GM19328 (cell line): ENCODE measurements around the gene PDXK.

ENCODE experiments used
- ATAC-seq: cut with Tn5 transposase; IDR thresholded peaks from one replicate; pipeline ENCODE4 v1.9.1; 2021; ENCODE audit warnings: mild to moderate bottlenecking, moderate library complexity; ENCODE audit not compliant: unreplicated experiment

Gene PDXK

DNA sequence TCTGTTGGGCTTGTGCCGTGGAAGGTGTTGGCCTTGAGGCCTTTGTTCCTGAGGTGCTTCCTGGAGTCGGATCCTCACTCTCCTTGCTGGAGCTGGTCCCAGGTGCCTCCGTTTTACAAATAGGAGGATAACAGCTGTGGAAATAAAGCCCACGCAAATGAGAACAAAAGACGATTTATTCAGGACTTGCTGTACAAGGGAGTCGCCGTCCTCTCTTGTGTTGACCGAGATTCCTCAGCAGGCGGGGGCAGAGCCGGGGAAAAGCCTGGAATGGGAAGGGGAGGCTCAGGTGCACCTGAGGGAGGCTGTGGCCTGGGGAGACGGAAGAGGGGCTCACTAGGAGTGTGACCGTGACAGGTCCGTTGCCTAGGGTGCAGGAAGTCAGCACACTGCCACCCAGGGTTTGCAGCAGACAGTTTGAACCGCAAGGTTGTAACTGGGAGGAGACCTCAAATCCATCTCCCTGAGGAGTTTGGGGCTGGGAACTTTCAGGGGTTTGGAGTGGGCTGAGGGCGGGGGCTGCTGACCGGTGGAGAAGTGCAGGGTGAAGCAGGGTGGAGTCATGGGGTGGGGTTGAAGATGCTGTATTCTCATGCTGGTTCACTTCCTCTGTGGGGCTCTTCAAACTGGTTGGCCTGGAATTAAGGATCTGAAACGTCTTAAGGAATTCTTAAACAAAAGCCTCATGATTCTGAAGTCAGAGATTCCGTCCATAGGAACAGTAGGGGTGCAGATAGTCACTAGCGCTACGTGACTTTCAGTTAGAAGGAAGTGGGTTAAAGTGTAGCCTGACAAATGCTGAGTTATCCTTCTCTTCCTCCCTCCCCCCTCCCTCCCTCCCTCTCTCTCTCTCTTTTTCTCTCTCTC lies 59.8 kb downstream of the PDXK start:
- ATAC-seq, result no peak

DNA sequence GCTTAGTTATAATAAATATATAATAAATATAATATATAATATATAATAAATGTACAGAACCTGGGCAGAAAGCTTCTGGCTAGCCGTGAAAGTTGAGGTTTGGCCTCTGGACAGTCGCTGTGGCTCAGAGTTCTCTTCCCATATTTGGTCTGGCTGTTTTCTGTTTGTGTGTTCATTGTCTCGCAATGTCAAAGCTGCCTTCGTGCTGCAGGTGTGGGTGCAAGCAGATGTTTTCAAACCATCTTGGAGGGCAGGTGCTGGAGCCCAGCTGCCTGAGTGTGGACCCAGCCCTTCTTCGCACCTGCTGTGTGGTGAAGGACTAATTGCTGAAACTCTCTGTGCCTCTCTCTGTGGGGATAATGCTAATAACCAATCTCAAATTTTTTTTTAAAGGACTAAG lies 60.7 kb downstream of the PDXK start:
- ATAC-seq, result no peak

DNA sequence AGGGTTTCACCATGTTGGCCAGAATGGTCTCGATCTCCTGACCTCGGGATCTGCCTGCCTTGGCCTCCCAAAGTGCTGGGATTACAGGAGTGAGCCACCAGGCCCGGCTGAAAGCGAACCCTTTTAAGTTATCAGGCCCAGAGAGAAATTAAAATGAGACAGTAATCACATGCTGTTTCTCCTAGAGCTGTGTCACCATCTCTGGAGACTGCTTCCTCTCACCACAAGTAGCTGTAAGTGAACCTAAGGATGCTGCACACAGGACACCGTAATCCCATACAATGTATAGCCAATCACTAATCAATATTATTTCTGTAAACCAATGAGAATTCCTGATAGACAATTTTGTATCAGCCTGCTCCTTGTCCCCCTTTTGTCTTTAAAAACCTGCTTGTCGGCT lies 62.9 kb downstream of the PDXK start:
- no peak for ATAC-seq

DNA sequence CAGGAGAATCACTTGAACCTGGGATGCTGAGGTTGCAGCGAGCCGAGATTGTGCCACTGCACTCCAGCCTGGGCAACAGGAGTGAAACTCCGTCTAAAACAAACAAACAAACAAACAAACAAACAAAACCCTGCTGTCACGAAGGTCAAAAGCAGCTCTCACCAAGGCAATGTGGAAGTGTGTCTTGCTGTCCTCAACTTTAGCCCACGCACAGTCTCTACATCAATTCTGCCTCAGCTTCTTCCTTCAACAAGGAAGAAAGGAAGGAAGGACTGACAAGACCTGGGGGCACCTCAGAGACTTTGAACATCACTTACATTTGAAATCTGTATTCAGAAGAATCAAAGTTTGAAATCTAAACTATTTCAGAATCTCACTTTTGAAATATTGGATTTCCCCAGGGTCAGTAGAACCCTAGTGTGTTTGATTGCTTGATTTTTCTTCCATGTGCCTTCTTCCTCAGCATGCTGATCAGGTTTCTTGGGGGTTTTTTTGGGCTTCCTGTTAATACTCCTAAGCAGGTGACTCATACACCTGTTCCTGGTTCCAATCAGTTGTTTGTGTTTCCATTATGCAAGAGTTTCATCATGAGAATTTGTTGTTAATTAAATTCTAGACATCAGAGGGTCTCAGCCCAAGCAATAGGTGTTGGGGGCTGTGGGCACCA lies 63.6 kb downstream of the PDXK start:
- ATAC-seq, result no peak

DNA sequence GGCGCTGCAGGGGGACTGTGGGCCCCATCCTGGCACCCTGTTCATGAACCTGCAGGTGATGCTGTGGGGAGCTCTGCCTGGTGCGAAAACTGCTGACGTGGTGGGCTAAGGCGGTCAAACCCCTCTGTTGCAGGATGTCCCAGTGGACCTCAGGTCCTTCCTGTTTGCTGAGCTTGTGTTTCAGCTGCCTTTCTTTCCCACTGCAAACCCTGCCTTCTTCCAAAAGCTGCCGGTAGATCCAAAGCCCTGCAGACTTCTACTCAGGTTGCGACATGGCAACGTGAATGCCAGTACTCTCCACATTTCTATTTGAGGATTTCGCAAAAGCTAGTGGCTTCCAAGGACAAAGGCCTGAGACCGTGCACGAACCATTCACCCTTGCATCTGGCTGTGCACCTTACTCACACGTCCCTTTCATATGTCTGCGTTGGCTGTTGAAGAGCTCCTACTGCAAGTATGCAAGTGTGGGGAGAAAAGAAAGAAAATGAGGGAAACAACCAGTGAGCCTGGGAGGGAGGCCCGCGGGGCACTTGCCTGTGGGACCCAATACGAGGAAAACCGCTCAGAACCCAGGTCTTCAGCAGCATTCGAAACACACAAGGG lies 64.3 kb downstream of the PDXK start:
- ATAC-seq, result no peak

DNA sequence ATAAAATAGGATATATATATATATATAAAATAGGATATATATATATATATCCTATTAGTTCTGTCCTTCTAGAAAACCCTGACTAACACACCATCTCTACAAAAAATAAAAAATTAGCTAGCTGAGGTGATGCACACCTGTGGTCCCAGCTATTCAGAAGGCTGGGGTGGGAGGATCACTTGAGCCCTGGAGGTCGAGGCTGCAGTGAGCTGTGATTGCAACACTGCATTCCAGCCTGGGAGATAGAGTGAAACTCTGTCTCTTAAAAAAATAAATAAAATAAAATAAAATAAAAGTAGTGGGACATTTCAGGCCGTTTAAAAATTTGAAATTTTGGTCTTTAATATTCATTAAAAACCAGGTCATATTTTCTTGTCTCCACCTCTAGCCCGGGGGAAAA lies 66.2 kb downstream of the PDXK start:
- ATAC-seq, result no peak

DNA sequence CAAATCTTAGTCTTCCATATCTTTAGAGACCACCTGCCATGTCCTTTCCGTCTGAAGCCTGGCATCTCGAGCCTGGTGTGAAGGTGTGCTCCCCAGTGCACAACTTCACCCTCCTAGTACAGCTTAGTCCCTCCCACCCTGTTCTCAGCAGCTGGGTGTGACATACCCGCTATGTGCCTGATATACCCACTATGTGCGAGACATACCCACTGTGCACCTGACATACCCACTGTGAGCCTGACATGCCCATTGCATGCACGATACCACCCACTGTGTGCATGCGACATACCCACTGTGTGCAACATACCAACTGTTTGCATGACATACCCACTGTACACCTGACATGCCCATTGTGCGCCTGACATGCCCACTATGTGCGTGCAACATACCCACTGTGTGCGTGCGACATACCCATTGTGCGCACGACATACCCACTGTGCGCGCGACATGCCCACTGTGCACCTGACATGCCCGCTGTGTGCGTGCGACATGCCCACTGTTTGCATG lies 67.4 kb downstream of the PDXK start:
- no peak for ATAC-seq

DNA sequence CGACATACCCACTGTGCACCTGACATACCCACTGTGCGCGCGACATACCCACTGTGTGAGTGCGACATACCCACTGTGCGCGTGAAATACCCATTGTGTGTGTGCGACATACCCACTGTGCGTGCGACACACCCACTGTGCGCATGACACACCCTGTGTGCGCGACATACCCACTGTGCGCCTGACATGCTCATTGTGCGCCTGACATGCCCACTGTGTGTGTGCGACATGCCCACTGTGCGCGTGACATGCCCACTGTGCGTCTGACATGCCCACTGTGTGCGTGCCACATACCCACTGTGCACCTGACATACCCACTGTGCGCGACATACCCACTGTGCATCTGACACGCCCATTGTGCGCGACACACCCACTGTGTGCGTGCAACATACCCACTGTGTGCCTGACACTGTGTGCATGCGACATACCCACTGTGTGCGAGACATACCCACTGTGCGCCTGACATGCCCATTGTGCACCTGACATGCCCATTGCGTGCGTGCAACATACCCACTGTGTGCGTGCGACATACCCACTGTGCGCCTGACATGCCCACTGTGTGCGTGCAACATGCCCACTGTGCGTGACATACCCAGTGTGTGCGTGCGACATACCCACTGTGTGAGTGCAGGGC lies 68.0 kb downstream of the PDXK start:
- no peak for ATAC-seq

DNA sequence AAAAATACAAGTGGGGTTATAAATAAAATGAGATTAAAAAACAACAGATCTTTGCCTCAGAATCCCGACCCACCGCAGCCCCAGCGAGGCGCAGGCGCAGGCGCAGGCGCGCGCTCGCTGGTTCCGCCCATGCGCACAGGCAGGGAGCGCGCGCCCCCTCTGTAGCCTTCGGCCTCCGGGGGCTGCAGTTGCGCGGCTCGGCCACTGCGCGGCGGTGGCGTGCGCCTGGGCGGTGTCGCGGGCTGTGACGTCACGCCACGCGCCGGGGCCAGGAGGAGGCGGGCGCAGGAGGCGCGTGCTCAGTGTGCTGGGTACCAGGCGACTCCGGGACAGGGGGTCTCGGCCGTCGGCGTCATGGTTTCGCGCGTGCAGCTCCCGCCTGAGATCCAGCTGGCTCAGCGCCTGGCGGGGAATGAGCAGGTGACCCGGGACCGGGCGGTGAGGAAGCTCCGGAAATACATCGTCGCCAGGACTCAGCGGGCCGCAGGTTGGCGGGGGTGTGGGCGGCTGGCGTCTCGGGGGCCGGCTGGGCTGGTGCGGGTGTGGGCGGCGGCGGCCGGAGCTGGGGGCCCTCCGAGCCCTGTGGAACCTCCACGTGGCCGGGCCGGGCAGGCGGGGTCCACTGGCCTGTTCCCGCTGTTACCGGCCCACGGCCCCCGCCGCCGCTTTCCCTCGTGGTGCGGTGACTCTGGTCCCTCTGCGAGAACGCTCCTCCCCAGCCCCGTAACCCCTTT lies 70.5 kb downstream of the PDXK start, which contains the start of gene RRP1:
Gene RRP1 (plus strand): TSS at position 302 of the 734 bp plus-strand sequence. CDS start 53 bp downstream, at position 355.
- ATAC-seq, result peak; percentile 85

DNA sequence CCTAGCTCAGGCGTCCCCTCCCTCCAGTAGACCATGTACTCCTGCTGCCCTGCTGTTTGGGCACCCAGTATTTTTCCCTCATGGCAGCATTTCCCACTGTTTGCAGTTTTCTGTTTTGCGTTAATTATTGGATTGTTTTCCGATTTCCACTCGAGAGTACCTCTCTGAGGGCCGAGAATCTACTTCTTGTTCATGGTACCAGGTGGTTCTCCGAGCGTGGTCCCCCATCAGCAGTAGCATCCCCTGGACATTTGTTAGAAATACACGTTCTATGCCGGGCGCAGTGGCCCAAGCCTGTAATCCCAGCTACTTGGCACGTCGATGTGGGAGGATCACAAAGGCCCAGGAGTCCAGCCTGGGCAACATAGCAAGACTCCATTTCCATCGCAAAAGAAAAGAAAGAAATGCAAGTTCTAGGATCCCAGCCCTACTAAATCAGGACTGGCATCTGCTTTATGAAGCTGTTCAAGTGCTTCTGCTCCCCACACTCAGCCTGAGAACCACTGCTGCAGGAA lies 71.1 kb downstream of the PDXK start:
- no peak for ATAC-seq

DNA sequence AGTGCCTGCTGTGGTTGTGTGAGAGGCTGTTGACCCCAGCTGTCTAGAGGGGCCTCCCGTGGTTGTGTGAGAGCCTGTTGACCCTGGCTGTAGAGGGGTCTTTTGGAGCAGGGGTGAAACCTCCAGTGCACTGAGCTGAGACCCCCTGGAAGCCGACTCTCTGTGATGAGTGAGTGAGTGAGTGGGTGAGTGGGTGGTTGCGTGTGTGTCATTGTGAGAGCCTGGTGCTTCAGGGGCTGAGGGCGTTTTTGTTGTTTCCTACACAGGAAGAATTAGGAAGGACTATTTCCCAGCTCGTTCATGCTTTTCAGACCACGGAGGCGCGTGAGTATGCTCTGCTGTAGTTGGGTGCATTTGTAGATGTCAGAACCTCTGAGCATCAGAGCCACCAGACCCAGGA lies 73.5 kb downstream of the PDXK start:
- no peak for ATAC-seq

DNA sequence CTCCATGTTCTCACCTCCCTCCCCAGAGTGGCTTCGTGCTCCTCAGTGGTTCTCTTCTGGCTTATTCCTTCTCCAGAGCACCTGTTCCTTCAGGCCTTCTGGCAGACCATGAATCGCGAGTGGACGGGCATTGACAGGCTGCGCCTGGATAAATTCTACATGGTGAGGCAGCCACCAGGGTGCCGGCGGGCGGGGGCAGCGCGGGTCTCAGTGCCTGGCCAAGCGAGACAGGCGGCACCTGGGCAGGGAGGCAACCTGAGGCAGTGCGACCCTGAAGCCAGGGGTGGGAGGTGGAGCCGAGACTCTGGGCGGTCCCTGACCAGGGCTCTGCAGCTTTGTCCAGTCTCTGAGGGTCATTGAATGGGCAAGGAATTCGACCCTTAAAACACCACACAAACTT lies 74.3 kb downstream of the PDXK start:
- no peak for ATAC-seq

DNA sequence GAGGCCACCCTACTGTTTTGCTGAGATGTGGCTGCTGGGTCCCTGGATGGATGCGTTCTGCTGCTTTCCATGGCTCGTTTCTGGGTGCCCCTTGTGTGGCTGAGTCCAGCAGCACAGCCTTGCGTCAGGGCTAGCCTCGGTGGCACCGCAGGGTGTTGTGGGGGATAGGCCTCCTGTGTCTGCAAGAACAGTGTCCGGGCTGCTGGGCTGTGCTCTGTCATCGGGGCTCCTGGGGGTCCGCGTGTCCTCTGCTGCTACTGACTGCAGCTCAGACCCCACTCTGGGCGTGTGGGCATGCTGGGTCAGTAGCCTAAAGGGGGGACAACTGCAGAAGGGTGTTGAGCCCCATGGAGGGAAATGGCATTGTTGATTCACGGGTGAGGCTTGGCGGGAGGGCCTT lies 75.4 kb downstream of the PDXK start:
- no peak for ATAC-seq

DNA sequence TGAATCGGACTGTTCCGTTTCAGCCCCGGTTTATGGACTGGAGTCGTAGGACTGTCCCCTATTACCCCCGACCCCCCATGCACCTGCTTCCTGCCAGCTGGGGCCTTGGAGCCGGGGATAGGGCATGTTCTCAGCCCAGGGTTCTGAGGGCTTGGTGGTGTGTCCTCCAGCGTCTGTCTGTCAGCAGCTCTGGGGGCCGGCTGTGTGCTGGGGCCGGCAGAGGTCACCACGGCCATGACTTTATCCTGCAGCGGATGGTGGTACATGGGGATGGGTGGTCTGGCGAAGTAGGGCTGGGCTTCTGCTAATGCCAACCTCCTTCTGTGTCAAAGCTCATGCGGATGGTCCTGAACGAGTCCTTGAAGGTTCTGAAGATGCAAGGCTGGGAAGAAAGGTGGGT lies 75.9 kb downstream of the PDXK start:
- no peak for ATAC-seq

DNA sequence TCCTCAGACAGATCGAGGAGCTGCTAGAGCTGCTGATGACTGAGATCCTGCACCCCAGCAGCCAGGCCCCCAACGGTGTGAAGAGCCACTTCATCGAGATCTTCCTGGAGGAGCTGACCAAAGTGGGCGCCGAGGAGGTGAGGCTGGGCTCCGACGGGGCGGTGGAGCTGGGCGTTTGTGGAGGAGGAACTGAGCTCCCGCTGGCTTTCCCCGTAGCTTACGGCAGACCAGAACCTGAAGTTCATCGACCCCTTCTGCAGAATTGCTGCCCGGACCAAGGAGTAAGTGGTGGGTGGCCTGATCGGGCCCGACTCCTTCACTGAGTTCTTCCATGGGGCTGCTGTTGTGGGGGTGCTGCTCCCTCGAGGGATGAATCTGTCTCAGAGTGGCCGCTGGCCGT lies 78.5 kb downstream of the PDXK start:
- no peak for ATAC-seq

DNA sequence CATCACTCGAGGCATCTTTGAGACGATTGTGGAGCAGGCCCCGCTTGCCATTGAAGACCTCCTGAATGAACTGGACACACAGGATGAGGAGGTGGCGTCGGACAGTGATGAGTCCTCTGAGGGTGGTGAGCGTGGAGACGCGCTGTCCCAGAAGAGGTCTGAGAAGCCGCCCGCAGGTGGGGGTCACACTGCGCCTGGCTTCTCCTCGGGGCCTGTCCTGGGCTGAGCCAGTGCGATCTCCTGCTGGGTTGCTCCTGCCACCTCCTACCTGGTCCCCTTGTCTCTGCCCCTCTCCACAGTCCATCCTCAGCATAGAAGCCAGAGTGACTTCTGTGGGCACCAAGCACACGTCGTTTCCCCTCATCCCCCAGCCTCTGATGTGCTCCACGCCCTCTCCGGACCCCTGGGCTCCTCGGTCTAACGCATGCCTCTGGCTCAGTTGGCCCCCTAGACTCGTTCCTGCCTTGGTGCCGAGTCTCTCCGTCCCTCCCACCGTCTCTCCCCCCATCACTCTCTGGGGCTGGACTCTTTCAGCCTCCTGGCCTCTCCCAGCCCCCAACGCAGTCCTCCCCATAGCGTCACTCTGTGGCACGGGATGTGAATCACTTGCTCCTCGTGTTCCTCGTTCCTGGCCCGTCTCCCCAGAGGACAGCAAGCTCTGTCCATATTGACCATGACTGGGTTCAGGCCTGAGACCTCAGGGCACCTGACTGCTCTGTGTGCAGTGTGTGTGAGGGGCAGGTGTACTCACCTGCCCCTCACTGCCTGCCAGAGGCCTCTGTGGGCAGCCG lies 79.2 kb downstream of the PDXK start:
- no peak for ATAC-seq

DNA sequence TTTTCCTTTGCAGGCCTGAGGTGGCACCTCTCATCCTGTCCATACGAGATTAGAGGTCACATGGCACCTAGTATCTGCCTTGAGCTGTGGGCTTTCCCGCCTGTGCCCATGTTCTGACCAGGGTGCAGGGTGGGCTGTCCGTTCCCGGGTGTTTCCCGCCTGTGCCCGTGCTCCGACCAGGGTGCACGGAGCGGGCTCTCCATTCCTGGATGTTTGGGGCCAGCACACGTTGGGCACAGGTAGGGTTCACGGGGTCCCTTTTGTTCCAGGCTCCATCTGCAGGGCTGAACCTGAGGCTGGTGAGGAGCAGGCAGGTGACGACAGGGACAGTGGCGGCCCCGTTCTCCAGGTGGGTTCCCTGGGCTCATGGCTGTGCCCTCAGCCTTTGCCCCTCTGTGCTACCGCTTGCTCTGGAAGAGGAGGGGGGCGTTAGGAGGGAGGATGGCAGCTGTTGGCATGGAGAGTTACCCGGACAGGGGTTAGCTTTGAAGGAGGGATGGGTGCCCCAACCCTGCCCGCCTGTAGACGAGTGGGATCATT lies 80.4 kb downstream of the PDXK start:
- no peak for ATAC-seq

DNA sequence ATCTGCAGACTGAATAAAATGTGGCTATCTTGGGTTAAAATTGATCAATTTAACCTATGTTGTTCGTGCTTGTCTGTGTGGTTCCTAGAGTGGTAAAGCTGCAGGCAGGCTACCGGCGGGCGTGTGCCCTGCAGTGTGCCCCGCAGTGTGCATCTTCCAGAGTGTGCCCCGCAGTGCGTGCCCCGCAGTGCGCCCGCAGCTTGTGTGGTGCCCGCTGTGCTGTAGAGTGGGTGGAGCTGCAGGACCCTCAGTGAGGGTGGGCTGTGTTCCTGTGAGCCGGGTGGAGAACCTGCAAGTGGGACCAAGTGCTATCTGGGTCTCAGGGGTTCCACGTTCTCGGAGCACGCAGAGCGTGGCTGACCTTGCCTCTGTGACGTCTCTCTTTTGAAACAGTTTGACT lies 81.2 kb downstream of the PDXK start:
- ATAC-seq, result no peak

DNA sequence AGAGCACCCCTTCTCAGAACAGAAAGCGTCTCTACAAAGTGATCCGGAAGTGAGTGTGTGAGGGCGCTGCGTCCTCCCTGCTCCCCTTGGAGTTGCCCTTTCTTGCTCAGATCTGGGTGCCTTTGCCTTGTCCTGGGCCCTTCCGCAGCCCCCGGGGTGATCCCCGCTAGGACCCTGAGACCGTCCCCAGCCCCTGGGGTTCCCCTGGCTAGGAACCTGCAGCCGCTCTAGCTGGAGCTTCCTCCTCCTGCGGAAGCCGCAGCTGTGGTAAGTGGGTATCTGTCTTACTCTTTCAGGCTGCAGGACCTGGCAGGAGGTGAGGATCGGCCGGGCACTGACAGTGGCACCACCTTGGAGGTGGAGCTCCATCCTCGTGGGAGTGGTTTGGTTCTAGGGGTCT lies 81.6 kb downstream of the PDXK start:
- no peak for ATAC-seq
